DND-41 (cell line): ENCODE measurements around the gene SLC17A4.

ENCODE experiments used
- CTCF ChIP-seq: IDR thresholded peaks from 2 replicates; pipeline ENCODE4 v1.5.1; 2012; ENCODE audit warnings: borderline replicate concordance, low read length, moderate library complexity, mild to moderate bottlenecking; ENCODE audit not compliant: poor library complexity, severe bottlenecking; ENCODE audit errors: extremely low read depth
- EZH2 ChIP-seq: IDR thresholded peaks from 3 replicates; pipeline ENCODE4 v1.6.1; 2012; ENCODE audit warnings: borderline replicate concordance, low read depth, mild to moderate bottlenecking, moderate library complexity, low read length, inconsistent platforms; ENCODE audit not compliant: severe bottlenecking

GRCh38 chr6:25732468-25733198, 21.9 kb upstream of the SLC17A4 start:
- TF ChIP-seq CTCF, result no peak
- TF ChIP-seq EZH2, result no peak
